ENCODE results near the gene ZNF771.

ZNF771 gene

GRCh38 chr16:30407102-30407803 lies at the start of gene ZNF771:
Gene ZNF771 (plus strand): TSS chr16:30407606. CDS start chr16:30408054, 448 bp downstream.
- DNase-seq: no peak

- no peak for DNase-seq
Measured at GRCh38 chr16:30357715-30358576, 49.5 kb upstream of the ZNF771 start.

- DNase-seq: no peak
Measured at GRCh38 chr16:30358577-30358936, 48.8 kb upstream of the ZNF771 start.

GRCh38 chr16:30358990-30359870 lies 48.2 kb upstream of the ZNF771 start:
- no peak for DNase-seq

- no peak for DNase-seq
Measured at GRCh38 chr16:30359871-30360170, 47.6 kb upstream of the ZNF771 start.

GRCh38 chr16:30361180-30361579 lies 46.2 kb upstream of the ZNF771 start:
- no peak for DNase-seq

GRCh38 chr16:30365200-30365599 lies 42.2 kb upstream of the ZNF771 start:
- no peak for DNase-seq

GRCh38 chr16:30366511-30366910 lies 40.9 kb upstream of the ZNF771 start:
- no peak for DNase-seq

GRCh38 chr16:30367349-30368009 lies 39.9 kb upstream of the ZNF771 start:
- DNase-seq: no peak

- DNase-seq: no peak
Measured at GRCh38 chr16:30368122-30368791, 39.1 kb upstream of the ZNF771 start.

GRCh38 chr16:30368792-30369090 lies 38.7 kb upstream of the ZNF771 start:
- no peak for DNase-seq

- DNase-seq: no peak
Measured at GRCh38 chr16:30369091-30369937, 38.1 kb upstream of the ZNF771 start.

GRCh38 chr16:30369938-30370455 lies 37.4 kb upstream of the ZNF771 start:
- no peak for DNase-seq

GRCh38 chr16:30370456-30371247 lies 36.8 kb upstream of the ZNF771 start, which contains the start of gene TBC1D10B:
Gene TBC1D10B (minus strand): TSS chr16:30370494. CDS start chr16:30370183, 311 bp downstream.
- peak; percentile 98 for DNase-seq

GRCh38 chr16:30371248-30371816 lies 36.1 kb upstream of the ZNF771 start:
- no peak for DNase-seq

GRCh38 chr16:30372038-30372712 lies 35.2 kb upstream of the ZNF771 start:
- no peak for DNase-seq

- no peak for DNase-seq
Measured at GRCh38 chr16:30372725-30373124, 34.7 kb upstream of the ZNF771 start.

GRCh38 chr16:30374538-30374937 lies 32.9 kb upstream of the ZNF771 start, which contains the start of gene MYL11:
Gene MYL11 (plus strand): TSS chr16:30374802. CDS start chr16:30374858, 56 bp downstream.
- DNase-seq: no peak

GRCh38 chr16:30375864-30376263 lies 31.5 kb upstream of the ZNF771 start:
- no peak for DNase-seq
